ENCODE data around the gene CNNM1. TPM values are rescaled to one million over a fixed set of nuclear protein-coding genes. Genes with fewer than 3 reads are reported as not detected.

CNNM1 gene
- total and polyA plus RNA-seq, 5 donors from 2014 or later, result 0.07 TPM; not detected in 4

- H3K9me3 ChIP-seq (ENCODE audit: control insufficient read depth in 2 of 2, low read length in 2 of 2), result no peaks in the 10 kb centered on the region
- H3K4me1 ChIP-seq (ENCODE audit: control insufficient read depth, insufficient read depth, low read length, poor library complexity, severe bottlenecking), result peaks cover 9% of the 10 kb centered on the region
- Mint-ChIP-seq H3K9me3 (peaks cover 0 to 7% (median 0%) of the 10 kb centered on the region in 7 donors), H3K36me3 (no peaks in the 10 kb centered on the region), H3K4me3 (no peak overlapping the region), H3K27me3 (peaks cover 42% of the 10 kb centered on the region), H3K27ac (no peak overlapping the region), H3K4me1 (peaks cover 0 to 13% (median 5%) of the 10 kb centered on the region in 4 donors)
- no peak overlapping the region for H3K4me3 ChIP-seq (ENCODE audit: low read depth, low read length)
- H3K36me3 ChIP-seq (ENCODE audit: control insufficient read depth, insufficient read depth, low read length), result no peaks in the 10 kb centered on the region
- ATAC-seq (ENCODE audit: low read depth in 2 of 2) (no peak), DNase-seq (no peak)
- peaks cover 11% of the 10 kb centered on the region for H3K27me3 ChIP-seq (ENCODE audit: control insufficient read depth, insufficient read depth, low read length)
- H3K27ac ChIP-seq (ENCODE audit: insufficient read depth, low read length, poor library complexity, severe bottlenecking), result no peak overlapping the region
Measured at GRCh38 chr10:99326871-99327270, 2.3 kb upstream of the CNNM1 start.

- Histone ChIP-seq H3K27me3 (ENCODE audit: control insufficient read depth, insufficient read depth, low read length) (peaks cover 17% of the 10 kb centered on the region), H3K9me3 (ENCODE audit: control insufficient read depth in 2 of 2, low read length in 2 of 2) (no peaks in the 10 kb centered on the region), H3K36me3 (ENCODE audit: control insufficient read depth, insufficient read depth, low read length) (no peaks in the 10 kb centered on the region), H3K4me1 (ENCODE audit: control insufficient read depth, insufficient read depth, low read length, poor library complexity, severe bottlenecking) (peaks cover 9% of the 10 kb centered on the region), H3K27ac (ENCODE audit: insufficient read depth, low read length, poor library complexity, severe bottlenecking) (no peak overlapping the region), H3K4me3 (ENCODE audit: low read depth, low read length) (no peak overlapping the region)
- peaks cover 0 to 13% (median 5%) of the 10 kb centered on the region in 4 donors for H3K4me1 Mint-ChIP-seq
- no peaks in the 10 kb centered on the region for H3K36me3 Mint-ChIP-seq
- DNase-seq (no peak), ATAC-seq (ENCODE audit: low read depth in 2 of 2) (no peak)
- peaks cover 55% of the 10 kb centered on the region for H3K27me3 Mint-ChIP-seq
- peaks cover 0 to 7% (median 0%) of the 10 kb centered on the region in 7 donors for H3K9me3 Mint-ChIP-seq
- H3K4me3 Mint-ChIP-seq, result peak overlapping the region in 3 of 4 donors; percentile 48 to 63 (median 62)
- no peak overlapping the region for H3K27ac Mint-ChIP-seq
Measured at GRCh38 chr10:99328579-99329303, 415 bp upstream of the CNNM1 start.

- Histone ChIP-seq H3K36me3 (ENCODE audit: control insufficient read depth, insufficient read depth, low read length) (no peaks in the 10 kb centered on the region), H3K4me1 (ENCODE audit: control insufficient read depth, insufficient read depth, low read length, poor library complexity, severe bottlenecking) (peaks cover 9% of the 10 kb centered on the region), H3K9me3 (ENCODE audit: control insufficient read depth in 2 of 2, low read length in 2 of 2) (no peaks in the 10 kb centered on the region), H3K27me3 (ENCODE audit: control insufficient read depth, insufficient read depth, low read length) (peaks cover 17% of the 10 kb centered on the region), H3K27ac (ENCODE audit: insufficient read depth, low read length, poor library complexity, severe bottlenecking) (no peak overlapping the region), H3K4me3 (ENCODE audit: low read depth, low read length) (no peak overlapping the region)
- peaks cover 58% of the 10 kb centered on the region for H3K27me3 Mint-ChIP-seq
- peaks cover 0 to 13% (median 5%) of the 10 kb centered on the region in 4 donors for H3K4me1 Mint-ChIP-seq
- no peak for ATAC-seq (ENCODE audit: low read depth in 2 of 2)
- H3K36me3 Mint-ChIP-seq, result no peaks in the 10 kb centered on the region
- peaks cover 0 to 7% (median 0%) of the 10 kb centered on the region in 7 donors for H3K9me3 Mint-ChIP-seq
- no peak overlapping the region for H3K27ac Mint-ChIP-seq
- DNase-seq, result peak in 1 of 3 donors; percentile 8
- H3K4me3 Mint-ChIP-seq, result no peak overlapping the region
Measured at GRCh38 chr10:99329554-99330346, 594 bp downstream of the CNNM1 start.

GRCh38 chr10:99330347-99330924, 1.3 kb downstream of the CNNM1 start:
- Mint-ChIP-seq H3K27ac (no peak overlapping the region), H3K4me3 (peak overlapping the region in 2 of 4 donors; percentile 36 to 67), H3K27me3 (peaks cover 58% of the 10 kb centered on the region), H3K36me3 (no peaks in the 10 kb centered on the region), H3K9me3 (peaks cover 0 to 7% (median 0%) of the 10 kb centered on the region in 7 donors), H3K4me1 (peaks cover 0 to 13% (median 5%) of the 10 kb centered on the region in 4 donors)
- no peak for ATAC-seq (ENCODE audit: low read depth in 2 of 2)
- peaks cover 17% of the 10 kb centered on the region for H3K27me3 ChIP-seq (ENCODE audit: control insufficient read depth, insufficient read depth, low read length)
- H3K9me3 ChIP-seq (ENCODE audit: control insufficient read depth in 2 of 2, low read length in 2 of 2), result no peaks in the 10 kb centered on the region
- no peak overlapping the region for H3K27ac ChIP-seq (ENCODE audit: insufficient read depth, low read length, poor library complexity, severe bottlenecking)
- peaks cover 9% of the 10 kb centered on the region for H3K4me1 ChIP-seq (ENCODE audit: control insufficient read depth, insufficient read depth, low read length, poor library complexity, severe bottlenecking)
- no peak overlapping the region for H3K4me3 ChIP-seq (ENCODE audit: low read depth, low read length)
- H3K36me3 ChIP-seq (ENCODE audit: control insufficient read depth, insufficient read depth, low read length), result no peaks in the 10 kb centered on the region
- DNase-seq, result no peak

GRCh38 chr10:99331207-99331803, 2.1 kb downstream of the CNNM1 start:
- H3K27ac Mint-ChIP-seq, result no peak overlapping the region
- Histone ChIP-seq H3K9me3 (ENCODE audit: control insufficient read depth in 2 of 2, low read length in 2 of 2) (no peaks in the 10 kb centered on the region), H3K4me3 (ENCODE audit: low read depth, low read length) (no peak overlapping the region), H3K27ac (ENCODE audit: insufficient read depth, low read length, poor library complexity, severe bottlenecking) (no peak overlapping the region), H3K36me3 (ENCODE audit: control insufficient read depth, insufficient read depth, low read length) (no peaks in the 10 kb centered on the region), H3K27me3 (ENCODE audit: control insufficient read depth, insufficient read depth, low read length) (peaks cover 17% of the 10 kb centered on the region), H3K4me1 (ENCODE audit: control insufficient read depth, insufficient read depth, low read length, poor library complexity, severe bottlenecking) (peaks cover 9% of the 10 kb centered on the region)
- H3K27me3 Mint-ChIP-seq, result peaks cover 53% of the 10 kb centered on the region
- DNase-seq (no peak), ATAC-seq (ENCODE audit: low read depth in 2 of 2) (no peak)
- H3K9me3 Mint-ChIP-seq, result peaks cover 0 to 7% (median 0%) of the 10 kb centered on the region in 7 donors
- no peaks in the 10 kb centered on the region for H3K36me3 Mint-ChIP-seq
- H3K4me1 Mint-ChIP-seq, result peaks cover 0 to 13% (median 5%) of the 10 kb centered on the region in 4 donors
- H3K4me3 Mint-ChIP-seq, result peak overlapping the region in 3 of 4 donors; percentile 26 to 71 (median 61)

- Mint-ChIP-seq H3K27ac (no peak overlapping the region), H3K27me3 (peaks cover 21% of the 10 kb centered on the region), H3K4me3 (no peak overlapping the region), H3K4me1 (no peaks in the 10 kb centered on the region), H3K36me3 (no peaks in the 10 kb centered on the region), H3K9me3 (no peaks in the 10 kb centered on the region)
- no peak overlapping the region for H3K27ac ChIP-seq (ENCODE audit: insufficient read depth, low read length, poor library complexity, severe bottlenecking)
- ATAC-seq (ENCODE audit: low read depth in 2 of 2), result no peak
- H3K4me1 ChIP-seq (ENCODE audit: control insufficient read depth, insufficient read depth, low read length, poor library complexity, severe bottlenecking), result no peaks in the 10 kb centered on the region
- no peak overlapping the region for H3K4me3 ChIP-seq (ENCODE audit: low read depth, low read length)
- H3K9me3 ChIP-seq (ENCODE audit: control insufficient read depth in 2 of 2, low read length in 2 of 2), result no peaks in the 10 kb centered on the region
- DNase-seq, result no peak
- H3K27me3 ChIP-seq (ENCODE audit: control insufficient read depth, insufficient read depth, low read length), result peaks cover 7% of the 10 kb centered on the region
- no peaks in the 10 kb centered on the region for H3K36me3 ChIP-seq (ENCODE audit: control insufficient read depth, insufficient read depth, low read length)
Measured at GRCh38 chr10:99337311-99337811, 8.2 kb downstream of the CNNM1 start.

GRCh38 chr10:99337901-99338300, 8.7 kb downstream of the CNNM1 start:
- Histone ChIP-seq H3K27ac (ENCODE audit: insufficient read depth, low read length, poor library complexity, severe bottlenecking) (no peak overlapping the region), H3K9me3 (ENCODE audit: control insufficient read depth in 2 of 2, low read length in 2 of 2) (no peaks in the 10 kb centered on the region), H3K4me1 (ENCODE audit: control insufficient read depth, insufficient read depth, low read length, poor library complexity, severe bottlenecking) (no peaks in the 10 kb centered on the region), H3K27me3 (ENCODE audit: control insufficient read depth, insufficient read depth, low read length) (peaks cover 4% of the 10 kb centered on the region), H3K4me3 (ENCODE audit: low read depth, low read length) (no peak overlapping the region), H3K36me3 (ENCODE audit: control insufficient read depth, insufficient read depth, low read length) (no peaks in the 10 kb centered on the region)
- DNase-seq (no peak), ATAC-seq (ENCODE audit: low read depth in 2 of 2) (no peak)
- Mint-ChIP-seq H3K27me3 (peaks cover 18% of the 10 kb centered on the region), H3K36me3 (no peaks in the 10 kb centered on the region), H3K9me3 (no peaks in the 10 kb centered on the region), H3K4me1 (no peaks in the 10 kb centered on the region), H3K4me3 (no peak overlapping the region), H3K27ac (no peak overlapping the region)

Data from CD4-positive, CD25-positive, alpha-beta regulatory T cell (primary cell).